ENCODE results near the gene CEP95.

- TF ChIP-seq CTCF (IDR thresholded peaks at IDR 0.05; ENCODE audit: poor library complexity, severe bottlenecking) (no peak), POLR2AphosphoS5 (IDR thresholded peaks at IDR 0.05) (no peak), RAD21 (conservative IDR thresholded peaks at IDR 0.05) (no peak), EZH2 (IDR thresholded peaks at IDR 0.05; ENCODE audit: borderline replicate concordance, insufficient read depth, low read length, poor library complexity, severe bottlenecking) (no peak), SMC3 (conservative IDR thresholded peaks at IDR 0.05; ENCODE audit: poor library complexity) (no peak), EP300 (conservative IDR thresholded peaks at IDR 0.05; ENCODE audit: poor library complexity, severe bottlenecking) (no peak), REST (IDR thresholded peaks at IDR 0.05; ENCODE audit: borderline replicate concordance) (no peak)
Observed at GRCh38 chr17:64498308-64499203, 8.2 kb upstream of the CEP95 start.

Data from neural cell (in vitro differentiated cells).